ENCODE results near the gene SNRNP48. TPM values are rescaled to one million over a fixed set of nuclear protein-coding genes. Genes with fewer than 3 reads are reported as not detected.

Gene SNRNP48
- total RNA-seq (10.9 TPM), polyA plus RNA-seq (10 to 100 TPM in 3 of 4 donors, 1 to 10 TPM in 1; 6.8 to 10.7 (median 10.3) TPM)

- Histone ChIP-seq H3K4me3 (ENCODE audit: low read depth, low read length) (peak within 1 kb of the TSS; percentile 99), H3K36me3 (ENCODE audit: control insufficient read depth, insufficient read depth, low read length) (peaks cover 16% of the 10 kb centered on the region), H3K4me1 (ENCODE audit: control insufficient read depth, insufficient read depth, low read length, poor library complexity, severe bottlenecking) (peaks cover 21% of the 10 kb centered on the region), H3K9me3 (ENCODE audit: control insufficient read depth in 2 of 2, low read length in 2 of 2) (no peaks in the 10 kb centered on the region), H3K27ac (ENCODE audit: insufficient read depth, low read length, poor library complexity, severe bottlenecking) (peak within 1 kb of the TSS; percentile 67), H3K27me3 (ENCODE audit: control insufficient read depth, insufficient read depth, low read length) (no peaks in the 10 kb centered on the region)
- peaks cover 0 to 1% (median 0%) of the 10 kb centered on the region in 7 donors for H3K9me3 Mint-ChIP-seq
- DNase-seq, result peak; percentile 86 to 91 (median 86)
- peaks cover under 1% of the 10 kb centered on the region for H3K27me3 Mint-ChIP-seq
- H3K36me3 Mint-ChIP-seq, result no peaks in the 10 kb centered on the region
- H3K27ac Mint-ChIP-seq, result peak within 1 kb of the TSS; percentile 89 to 99 (median 92)
- peaks cover 31 to 46% (median 36%) of the 10 kb centered on the region in 4 donors for H3K4me1 Mint-ChIP-seq
- peak within 1 kb of the TSS; percentile 97 to 100 (median 100) for H3K4me3 Mint-ChIP-seq
- ATAC-seq (ENCODE audit: low read depth in 2 of 2), result peak; percentile 98 to 99
These were observed at the start of gene SNRNP48 for GRCh38 chr6:7589949-7590917. Gene SNRNP48 (plus strand): TSS chr6:7590198. CDS start chr6:7590258, 60 bp downstream.

GRCh38 chr6:7540595-7540994 lies 49.4 kb upstream of the SNRNP48 start:
- Mint-ChIP-seq H3K4me3 (peak overlapping the region in 3 of 4 donors; percentile 38 to 79 (median 72)), H3K27ac (no peak overlapping the region), H3K4me1 (peaks cover 0 to 25% (median 14%) of the 10 kb centered on the region in 4 donors), H3K9me3 (peaks cover 0 to 2% (median 0%) of the 10 kb centered on the region in 7 donors), H3K27me3 (peaks cover 70% of the 10 kb centered on the region), H3K36me3 (no peaks in the 10 kb centered on the region)
- Histone ChIP-seq H3K27ac (ENCODE audit: insufficient read depth, low read length, poor library complexity, severe bottlenecking) (no peak overlapping the region), H3K27me3 (ENCODE audit: control insufficient read depth, insufficient read depth, low read length) (peaks cover 38% of the 10 kb centered on the region), H3K4me3 (ENCODE audit: low read depth, low read length) (peak overlapping the region; percentile 10), H3K36me3 (ENCODE audit: control insufficient read depth, insufficient read depth, low read length) (no peaks in the 10 kb centered on the region), H3K4me1 (ENCODE audit: control insufficient read depth, insufficient read depth, low read length, poor library complexity, severe bottlenecking) (peaks cover 25% of the 10 kb centered on the region), H3K9me3 (ENCODE audit: control insufficient read depth in 2 of 2, low read length in 2 of 2) (no peaks in the 10 kb centered on the region)
- no peak for ATAC-seq (ENCODE audit: low read depth in 2 of 2)
- DNase-seq, result no peak

DNA sequence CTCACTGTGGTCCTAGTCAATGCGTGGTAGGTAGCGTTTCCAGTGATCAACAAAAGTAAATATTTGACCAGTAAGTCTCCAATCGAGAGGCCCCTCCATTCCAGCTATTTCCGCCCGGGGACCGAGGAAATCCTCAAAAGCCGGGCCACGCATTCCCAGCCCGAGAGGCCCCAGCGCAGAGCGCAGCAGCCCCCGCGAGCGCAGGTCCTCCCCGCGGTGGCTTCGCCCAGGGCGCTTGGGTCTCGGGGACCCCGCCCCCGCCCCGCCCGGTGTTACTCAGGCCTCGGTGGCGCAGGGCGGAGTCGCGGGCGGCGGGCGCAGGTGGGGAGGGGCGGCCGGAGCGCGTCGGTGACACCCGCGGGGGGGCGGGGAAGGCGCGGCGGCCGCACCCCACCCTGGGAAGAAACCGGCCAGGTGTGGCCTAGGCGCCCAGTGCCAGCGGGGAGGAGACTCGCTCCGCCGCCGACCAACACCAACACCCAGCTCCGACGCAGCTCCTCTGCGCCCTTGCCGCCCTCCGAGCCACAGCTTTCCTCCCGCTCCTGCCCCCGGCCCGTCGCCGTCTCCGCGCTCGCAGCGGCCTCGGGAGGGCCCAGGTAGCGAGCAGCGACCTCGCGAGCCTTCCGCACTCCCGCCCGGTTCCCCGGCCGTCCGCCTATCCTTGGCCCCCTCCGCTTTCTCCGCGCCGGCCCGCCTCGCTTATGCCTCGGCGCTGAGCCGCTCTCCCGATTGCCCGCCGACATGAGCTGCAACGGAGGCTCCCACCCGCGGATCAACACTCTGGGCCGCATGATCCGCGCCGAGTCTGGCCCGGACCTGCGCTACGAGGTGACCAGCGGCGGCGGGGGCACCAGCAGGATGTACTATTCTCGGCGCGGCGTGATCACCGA lies 48.6 kb upstream of the SNRNP48 start, which contains the start of gene DSP:
Gene DSP, plus strand, starts transcription at position 497 of the 890 bp plus-strand sequence. Its CDS starts 245 bp downstream, at position 742.
- ATAC-seq (ENCODE audit: low read depth in 2 of 2) (peak; percentile 24 to 25), DNase-seq (peak in 1 of 3 donors; percentile 16)
- H3K27ac ChIP-seq (ENCODE audit: insufficient read depth, low read length, poor library complexity, severe bottlenecking), result no peak within 1 kb of the TSS
- Mint-ChIP-seq H3K4me1 (peaks cover 0 to 25% (median 14%) of the 10 kb centered on the region in 4 donors), H3K4me3 (peak within 1 kb of the TSS in 3 of 4 donors; percentile 72 to 81 (median 80)), H3K27me3 (peaks cover 71% of the 10 kb centered on the region), H3K36me3 (no peaks in the 10 kb centered on the region), H3K9me3 (peaks cover 0 to 2% (median 0%) of the 10 kb centered on the region in 7 donors), H3K27ac (peak within 1 kb of the TSS in 1 of 3 donors; percentile 46)
- H3K4me3 ChIP-seq (ENCODE audit: low read depth, low read length), result peak within 1 kb of the TSS; percentile 10
- H3K36me3 ChIP-seq (ENCODE audit: control insufficient read depth, insufficient read depth, low read length), result no peaks in the 10 kb centered on the region
- no peaks in the 10 kb centered on the region for H3K9me3 ChIP-seq (ENCODE audit: control insufficient read depth in 2 of 2, low read length in 2 of 2)
- H3K27me3 ChIP-seq (ENCODE audit: control insufficient read depth, insufficient read depth, low read length), result peaks cover 43% of the 10 kb centered on the region
- peaks cover 25% of the 10 kb centered on the region for H3K4me1 ChIP-seq (ENCODE audit: control insufficient read depth, insufficient read depth, low read length, poor library complexity, severe bottlenecking)

DNA sequence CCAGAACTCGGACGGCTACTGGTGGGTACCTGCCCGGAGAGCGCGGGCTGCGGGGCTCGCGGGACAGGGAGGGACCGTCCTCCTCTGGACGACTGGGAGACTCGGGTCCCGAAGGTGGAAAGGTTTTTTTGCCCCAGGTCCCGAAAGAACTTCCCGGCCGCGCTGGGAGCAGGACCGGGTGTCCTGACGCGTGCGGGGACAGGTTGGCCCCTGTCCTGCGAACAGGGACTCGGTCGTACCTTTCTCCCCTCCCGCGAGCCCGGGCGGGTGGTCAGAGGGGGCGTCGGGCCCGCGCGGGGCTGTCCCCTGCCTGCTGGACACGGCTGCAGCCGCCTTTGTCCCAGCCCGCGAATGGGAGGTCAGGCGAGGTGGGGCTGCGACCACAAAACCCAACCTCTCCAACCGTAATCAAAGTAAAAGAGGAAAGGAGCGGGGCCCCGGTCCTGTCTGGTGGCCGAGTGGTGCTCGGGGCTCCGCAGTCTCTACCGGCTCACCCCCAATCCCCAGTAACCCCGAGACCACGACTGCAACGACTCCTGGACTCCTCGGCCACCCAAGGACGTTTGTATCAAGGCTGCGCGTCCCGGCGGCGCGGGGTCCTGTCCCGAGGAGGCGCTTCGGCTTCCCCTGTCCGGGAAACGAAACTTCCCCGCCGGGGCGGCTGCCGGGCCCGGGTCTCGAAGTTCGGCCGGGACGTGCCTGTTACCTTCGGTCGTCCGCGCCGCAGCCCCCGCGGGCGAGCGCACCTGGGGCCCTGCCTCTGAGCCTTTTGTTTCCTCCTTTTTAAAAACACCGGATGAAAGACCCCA lies 47.7 kb upstream of the SNRNP48 start:
- Mint-ChIP-seq H3K36me3 (no peaks in the 10 kb centered on the region), H3K27ac (no peak overlapping the region), H3K4me3 (peak overlapping the region in 3 of 4 donors; percentile 66 to 80 (median 68)), H3K9me3 (peaks cover 0 to 2% (median 0%) of the 10 kb centered on the region in 7 donors), H3K27me3 (peaks cover 73% of the 10 kb centered on the region), H3K4me1 (peaks cover 0 to 25% (median 14%) of the 10 kb centered on the region in 4 donors)
- Histone ChIP-seq H3K4me3 (ENCODE audit: low read depth, low read length) (no peak overlapping the region), H3K27ac (ENCODE audit: insufficient read depth, low read length, poor library complexity, severe bottlenecking) (no peak overlapping the region), H3K9me3 (ENCODE audit: control insufficient read depth in 2 of 2, low read length in 2 of 2) (no peaks in the 10 kb centered on the region), H3K27me3 (ENCODE audit: control insufficient read depth, insufficient read depth, low read length) (peaks cover 46% of the 10 kb centered on the region), H3K4me1 (ENCODE audit: control insufficient read depth, insufficient read depth, low read length, poor library complexity, severe bottlenecking) (peaks cover 25% of the 10 kb centered on the region), H3K36me3 (ENCODE audit: control insufficient read depth, insufficient read depth, low read length) (no peaks in the 10 kb centered on the region)
- DNase-seq (no peak), ATAC-seq (ENCODE audit: low read depth in 2 of 2) (no peak)

- peaks cover 0 to 2% (median 0%) of the 10 kb centered on the region in 7 donors for H3K9me3 Mint-ChIP-seq
- Histone ChIP-seq H3K4me3 (ENCODE audit: low read depth, low read length) (no peak overlapping the region), H3K36me3 (ENCODE audit: control insufficient read depth, insufficient read depth, low read length) (no peaks in the 10 kb centered on the region), H3K4me1 (ENCODE audit: control insufficient read depth, insufficient read depth, low read length, poor library complexity, severe bottlenecking) (peaks cover 25% of the 10 kb centered on the region), H3K27ac (ENCODE audit: insufficient read depth, low read length, poor library complexity, severe bottlenecking) (no peak overlapping the region), H3K9me3 (ENCODE audit: control insufficient read depth in 2 of 2, low read length in 2 of 2) (no peaks in the 10 kb centered on the region), H3K27me3 (ENCODE audit: control insufficient read depth, insufficient read depth, low read length) (peaks cover 46% of the 10 kb centered on the region)
- peaks cover 71% of the 10 kb centered on the region for H3K27me3 Mint-ChIP-seq
- peaks cover 0 to 25% (median 14%) of the 10 kb centered on the region in 4 donors for H3K4me1 Mint-ChIP-seq
- no peak for DNase-seq
- peak overlapping the region in 2 of 4 donors; percentile 45 to 56 for H3K4me3 Mint-ChIP-seq
- no peak overlapping the region for H3K27ac Mint-ChIP-seq
- no peak for ATAC-seq (ENCODE audit: low read depth in 2 of 2)
- H3K36me3 Mint-ChIP-seq, result no peaks in the 10 kb centered on the region
These were observed 46.9 kb upstream of the SNRNP48 start for GRCh38 chr6:7542874-7543624.

DNA sequence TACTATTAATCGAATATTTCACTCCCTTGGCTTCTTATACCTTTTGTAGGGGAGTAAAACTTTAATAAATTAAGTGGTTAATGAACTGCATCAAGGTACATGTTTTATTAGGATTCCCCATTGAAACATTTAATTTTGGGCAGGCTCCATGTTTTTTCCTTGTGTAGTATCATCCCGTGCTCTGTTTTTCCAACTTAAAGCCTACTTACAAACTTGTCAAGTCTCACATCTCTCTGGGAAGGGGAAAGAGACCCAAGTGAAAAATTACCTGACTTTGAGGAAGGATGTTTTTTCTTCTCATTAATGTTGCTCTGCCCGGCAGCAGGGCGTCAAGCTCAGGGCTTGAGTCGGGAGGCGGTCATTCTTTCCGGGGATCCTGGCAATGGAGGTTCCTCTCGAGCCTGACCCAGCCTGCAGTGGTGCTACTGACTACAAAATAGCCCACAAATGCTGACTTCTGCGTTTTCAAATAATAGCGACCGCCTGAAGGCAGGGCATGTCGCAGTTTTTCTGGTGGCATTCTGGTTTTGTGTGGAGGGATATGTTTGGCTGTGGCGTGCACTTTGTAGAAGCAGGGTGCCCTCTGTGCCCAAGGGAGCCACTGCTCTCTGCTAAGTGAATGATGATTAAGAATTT lies 46.1 kb upstream of the SNRNP48 start:
- Histone ChIP-seq H3K9me3 (ENCODE audit: control insufficient read depth in 2 of 2, low read length in 2 of 2) (no peaks in the 10 kb centered on the region), H3K36me3 (ENCODE audit: control insufficient read depth, insufficient read depth, low read length) (no peaks in the 10 kb centered on the region), H3K27ac (ENCODE audit: insufficient read depth, low read length, poor library complexity, severe bottlenecking) (no peak overlapping the region), H3K27me3 (ENCODE audit: control insufficient read depth, insufficient read depth, low read length) (peaks cover 40% of the 10 kb centered on the region), H3K4me3 (ENCODE audit: low read depth, low read length) (no peak overlapping the region), H3K4me1 (ENCODE audit: control insufficient read depth, insufficient read depth, low read length, poor library complexity, severe bottlenecking) (peaks cover 25% of the 10 kb centered on the region)
- no peak for ATAC-seq (ENCODE audit: low read depth in 2 of 2)
- Mint-ChIP-seq H3K4me1 (peaks cover 0 to 25% (median 14%) of the 10 kb centered on the region in 4 donors), H3K27me3 (peaks cover 70% of the 10 kb centered on the region), H3K36me3 (no peaks in the 10 kb centered on the region), H3K27ac (no peak overlapping the region), H3K4me3 (peak overlapping the region in 2 of 4 donors; percentile 45 to 94), H3K9me3 (peaks cover 0 to 2% (median 0%) of the 10 kb centered on the region in 7 donors)
- no peak for DNase-seq

All from CD4-positive, CD25-positive, alpha-beta regulatory T cell (primary cell).